ENCODE data around the gene FUCA1.

FUCA1 gene

DNA sequence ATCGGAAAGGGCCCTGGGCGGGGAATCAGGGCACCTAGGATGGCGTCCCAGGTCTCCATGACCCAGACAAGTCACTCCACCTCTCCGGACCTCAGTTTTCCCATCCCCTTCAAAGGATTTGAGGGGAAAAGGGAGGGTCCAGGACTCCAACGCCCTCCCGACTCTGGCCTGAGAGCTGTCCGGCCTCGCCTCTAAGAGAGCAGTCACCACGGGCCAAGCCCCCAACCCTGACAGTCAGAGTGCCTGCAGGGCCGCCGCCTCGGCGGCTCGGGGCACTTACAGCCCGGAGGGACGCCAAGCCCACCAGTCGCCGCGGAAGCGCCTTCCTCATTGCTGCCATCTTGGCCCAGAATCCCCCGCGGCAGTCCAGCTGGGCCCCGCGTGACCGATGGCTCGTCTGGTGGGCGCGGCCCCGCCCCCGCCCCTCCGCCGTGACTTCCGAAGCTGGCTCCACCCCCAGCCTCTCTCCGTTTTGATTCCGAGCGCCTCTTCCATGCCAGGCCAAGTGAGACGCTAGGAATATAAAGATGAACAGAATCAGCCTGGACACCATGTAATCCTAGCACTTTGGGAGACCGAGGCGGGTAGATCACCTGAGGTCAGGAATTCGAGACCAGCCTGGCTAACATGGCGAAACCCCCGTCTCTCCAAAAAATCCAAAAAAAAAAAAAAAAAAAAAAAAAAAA is 42.9 kb downstream of the FUCA1 start, which contains the start of gene HMGCL:
HMGCL (minus strand) TSS at position 354 of the 686 bp plus-strand sequence; CDS start at position 340, 14 bp downstream.
- Histone ChIP-seq H3K27me3 (ENCODE audit: control insufficient read depth in 1 of 2, insufficient read depth in 2 of 2, low read length in 2 of 2) (no peaks in the 10 kb centered on the region), H3K36me3 (ENCODE audit: control insufficient read depth in 1 of 2, insufficient read depth in 2 of 2, low read length in 2 of 2) (no peaks in the 10 kb centered on the region), H3K4me1 (ENCODE audit: control insufficient read depth in 1 of 2, insufficient read depth in 2 of 2, low read length in 2 of 2) (peaks cover 9 to 10% of the 10 kb centered on the region in 2 donors), H3K9ac (ENCODE audit: low read depth in 1 of 2, low read length in 2 of 2) (peak within 1 kb of the TSS; percentile 99), H3K27ac (ENCODE audit: low read depth, low read length) (peak within 1 kb of the TSS; percentile 86), H3K4me3 (ENCODE audit: low read depth in 1 of 2, low read length in 2 of 2) (peak within 1 kb of the TSS; percentile 93 to 98), H3K9me3 (ENCODE audit: control insufficient read depth in 1 of 2, low read length in 2 of 2) (no peaks in the 10 kb centered on the region)

DNA sequence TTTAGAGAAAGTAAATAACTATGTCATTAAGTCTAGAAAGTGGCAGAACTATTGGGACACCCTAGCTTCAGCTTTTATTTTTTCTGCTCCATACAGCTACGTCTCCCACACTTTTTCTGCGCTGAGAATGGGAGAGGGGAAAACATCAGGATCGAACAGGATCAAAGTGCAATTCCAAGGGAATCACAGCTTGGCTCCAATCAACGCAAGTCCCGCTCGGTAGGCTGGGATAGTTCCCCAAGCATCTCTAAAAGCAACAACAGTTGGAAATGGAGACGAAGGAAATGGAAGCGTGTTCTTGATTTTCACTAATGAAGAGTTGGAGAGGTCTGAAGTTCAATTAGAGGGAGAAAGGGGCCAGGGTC is 43.4 kb downstream of the FUCA1 start:
- peaks cover 9 to 10% of the 10 kb centered on the region in 2 donors for H3K4me1 ChIP-seq (ENCODE audit: control insufficient read depth in 1 of 2, insufficient read depth in 2 of 2, low read length in 2 of 2)
- peak overlapping the region; percentile 99 for H3K9ac ChIP-seq (ENCODE audit: low read depth in 1 of 2, low read length in 2 of 2)
- no peaks in the 10 kb centered on the region for H3K9me3 ChIP-seq (ENCODE audit: control insufficient read depth in 1 of 2, low read length in 2 of 2)
- peak overlapping the region; percentile 93 to 98 for H3K4me3 ChIP-seq (ENCODE audit: low read depth in 1 of 2, low read length in 2 of 2)
- H3K27ac ChIP-seq (ENCODE audit: low read depth, low read length), result peak overlapping the region; percentile 86
- H3K36me3 ChIP-seq (ENCODE audit: control insufficient read depth in 1 of 2, insufficient read depth in 2 of 2, low read length in 2 of 2), result no peaks in the 10 kb centered on the region
- no peaks in the 10 kb centered on the region for H3K27me3 ChIP-seq (ENCODE audit: control insufficient read depth in 1 of 2, insufficient read depth in 2 of 2, low read length in 2 of 2)

DNA sequence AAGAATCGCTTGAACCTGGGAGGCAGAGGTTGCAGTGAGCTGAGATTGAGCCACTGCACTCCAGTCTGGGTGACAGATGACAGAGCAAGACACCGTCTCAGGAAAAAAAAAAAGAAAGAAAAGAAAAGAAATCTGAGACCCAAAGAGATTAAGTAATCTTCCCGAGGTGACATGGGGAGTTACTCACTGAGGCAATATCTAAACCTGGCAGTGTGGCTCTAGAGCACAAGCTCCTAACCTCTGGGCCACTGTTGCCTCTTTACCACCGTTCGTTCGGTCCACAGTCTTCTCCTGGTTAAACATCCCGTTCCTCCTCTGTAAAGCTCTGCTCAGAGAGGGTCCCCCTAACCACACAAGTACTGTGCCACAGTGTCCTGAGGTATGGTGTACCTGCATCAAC is 44.3 kb downstream of the FUCA1 start:
- Histone ChIP-seq H3K9me3 (ENCODE audit: control insufficient read depth in 1 of 2, low read length in 2 of 2) (no peaks in the 10 kb centered on the region), H3K36me3 (ENCODE audit: control insufficient read depth in 1 of 2, insufficient read depth in 2 of 2, low read length in 2 of 2) (no peaks in the 10 kb centered on the region), H3K4me3 (ENCODE audit: low read depth in 1 of 2, low read length in 2 of 2) (no peak overlapping the region), H3K9ac (ENCODE audit: low read depth in 1 of 2, low read length in 2 of 2) (no peak overlapping the region), H3K4me1 (ENCODE audit: control insufficient read depth in 1 of 2, insufficient read depth in 2 of 2, low read length in 2 of 2) (peaks cover 9 to 10% of the 10 kb centered on the region in 2 donors), H3K27me3 (ENCODE audit: control insufficient read depth in 1 of 2, insufficient read depth in 2 of 2, low read length in 2 of 2) (no peaks in the 10 kb centered on the region), H3K27ac (ENCODE audit: low read depth, low read length) (no peak overlapping the region)

DNA sequence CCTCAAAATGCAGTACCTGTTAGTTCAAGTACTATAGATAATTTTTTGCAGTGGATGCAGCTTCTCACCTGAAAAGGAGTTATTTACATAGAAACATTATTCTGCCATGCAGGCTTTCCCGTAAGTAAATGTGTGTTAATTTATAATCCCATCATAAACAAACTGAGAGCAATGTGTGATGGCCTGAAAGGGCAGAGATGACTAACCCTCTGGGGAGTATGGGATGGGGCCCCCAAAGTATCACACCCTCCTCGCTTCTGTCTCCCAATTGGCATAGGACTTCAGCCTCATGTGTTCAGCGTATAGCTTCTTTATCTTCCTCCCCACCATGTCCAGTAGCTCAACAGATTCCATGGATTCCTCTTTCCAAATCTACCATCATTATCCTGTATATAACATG is 50.5 kb downstream of the FUCA1 start:
- peaks cover 19 to 43% of the 10 kb centered on the region in 2 donors for H3K36me3 ChIP-seq (ENCODE audit: control insufficient read depth in 1 of 2, insufficient read depth in 2 of 2, low read length in 2 of 2)
- no peak overlapping the region for H3K9ac ChIP-seq (ENCODE audit: low read depth in 1 of 2, low read length in 2 of 2)
- H3K27me3 ChIP-seq (ENCODE audit: control insufficient read depth in 1 of 2, insufficient read depth in 2 of 2, low read length in 2 of 2), result no peaks in the 10 kb centered on the region

DNA sequence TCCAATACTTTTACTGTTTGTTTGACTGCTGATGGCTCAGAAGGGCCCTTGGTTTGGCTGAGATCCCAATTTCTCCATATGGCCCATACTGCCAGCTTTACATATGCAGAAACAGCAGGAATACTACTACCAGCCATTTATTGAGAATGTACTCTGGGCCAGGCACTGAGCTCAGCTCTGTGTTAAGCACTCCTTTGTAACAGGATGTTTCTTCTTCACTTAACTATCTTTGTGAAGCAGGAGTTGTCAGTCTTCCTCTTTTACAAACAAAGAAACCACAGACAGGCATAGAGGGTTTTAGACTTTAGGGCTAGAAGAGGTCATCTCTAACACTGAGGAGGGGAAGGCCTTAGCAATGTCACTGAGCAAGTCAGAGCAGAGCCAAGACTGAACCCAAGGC is 51.2 kb downstream of the FUCA1 start:
- Histone ChIP-seq H3K9me3 (ENCODE audit: control insufficient read depth in 1 of 2, low read length in 2 of 2) (no peaks in the 10 kb centered on the region), H3K27me3 (ENCODE audit: control insufficient read depth in 1 of 2, insufficient read depth in 2 of 2, low read length in 2 of 2) (no peaks in the 10 kb centered on the region), H3K4me3 (ENCODE audit: low read depth in 1 of 2, low read length in 2 of 2) (no peak overlapping the region), H3K4me1 (ENCODE audit: control insufficient read depth in 1 of 2, insufficient read depth in 2 of 2, low read length in 2 of 2) (no peaks in the 10 kb centered on the region), H3K9ac (ENCODE audit: low read depth in 1 of 2, low read length in 2 of 2) (no peak overlapping the region), H3K36me3 (ENCODE audit: control insufficient read depth in 1 of 2, insufficient read depth in 2 of 2, low read length in 2 of 2) (peaks cover 19 to 43% of the 10 kb centered on the region in 2 donors), H3K27ac (ENCODE audit: low read depth, low read length) (no peak overlapping the region)

More for the DNA sequence above, 50.5 kb downstream of the FUCA1 start:
- Histone ChIP-seq H3K4me1 (ENCODE audit: control insufficient read depth in 1 of 2, insufficient read depth in 2 of 2, low read length in 2 of 2) (no peaks in the 10 kb centered on the region), H3K9me3 (ENCODE audit: control insufficient read depth in 1 of 2, low read length in 2 of 2) (no peaks in the 10 kb centered on the region), H3K27ac (ENCODE audit: low read depth, low read length) (no peak overlapping the region), H3K4me3 (ENCODE audit: low read depth in 1 of 2, low read length in 2 of 2) (no peak overlapping the region)

DNA sequence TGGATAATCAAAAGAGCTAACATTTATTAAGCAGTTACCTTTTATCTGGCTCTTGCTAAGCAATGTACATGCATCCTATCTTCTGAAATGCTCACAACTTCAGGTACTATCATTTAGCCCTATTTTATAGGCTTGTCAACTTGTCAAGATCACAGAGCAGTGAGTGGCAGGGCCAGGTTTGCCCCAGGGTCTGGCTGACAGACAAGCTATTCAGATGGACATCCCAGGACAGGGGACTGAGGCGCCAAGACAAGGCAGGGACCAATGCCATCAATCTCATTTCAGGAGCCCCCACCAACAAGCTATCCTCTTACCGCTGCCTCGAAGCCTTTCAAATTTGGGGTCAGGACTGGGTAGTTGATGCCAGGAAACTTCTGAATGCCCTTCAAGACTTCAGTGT is 51.7 kb downstream of the FUCA1 start:
- Histone ChIP-seq H3K27me3 (ENCODE audit: control insufficient read depth in 1 of 2, insufficient read depth in 2 of 2, low read length in 2 of 2) (no peaks in the 10 kb centered on the region), H3K27ac (ENCODE audit: low read depth, low read length) (no peak overlapping the region), H3K36me3 (ENCODE audit: control insufficient read depth in 1 of 2, insufficient read depth in 2 of 2, low read length in 2 of 2) (peaks cover 19 to 43% of the 10 kb centered on the region in 2 donors), H3K4me3 (ENCODE audit: low read depth in 1 of 2, low read length in 2 of 2) (no peak overlapping the region), H3K9ac (ENCODE audit: low read depth in 1 of 2, low read length in 2 of 2) (no peak overlapping the region), H3K4me1 (ENCODE audit: control insufficient read depth in 1 of 2, insufficient read depth in 2 of 2, low read length in 2 of 2) (peaks cover 0 to 2% of the 10 kb centered on the region in 2 donors), H3K9me3 (ENCODE audit: control insufficient read depth in 1 of 2, low read length in 2 of 2) (no peaks in the 10 kb centered on the region)

DNA sequence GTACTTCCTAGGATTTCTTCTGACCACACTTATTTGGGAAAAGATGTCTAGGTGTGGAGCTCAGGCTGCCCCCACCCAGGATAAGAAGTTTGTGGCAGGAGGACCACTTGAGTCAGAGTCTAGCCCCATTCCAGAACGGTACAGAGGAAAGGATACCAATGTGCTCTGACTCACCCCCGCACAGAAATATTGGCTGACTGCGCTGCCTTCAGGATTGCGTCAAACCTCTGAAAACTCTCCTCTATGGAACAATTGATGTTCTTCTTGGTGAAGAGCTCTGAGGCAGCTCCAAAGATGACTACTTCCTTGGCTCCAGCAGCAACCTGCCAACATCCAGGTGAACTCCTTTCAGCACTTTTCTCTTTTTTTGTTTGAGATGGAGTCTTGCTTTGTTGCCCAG is 54.1 kb downstream of the FUCA1 start:
- H3K27ac ChIP-seq (ENCODE audit: low read depth, low read length), result no peak overlapping the region
- no peaks in the 10 kb centered on the region for H3K9me3 ChIP-seq (ENCODE audit: control insufficient read depth in 1 of 2, low read length in 2 of 2)
- peaks cover 19 to 43% of the 10 kb centered on the region in 2 donors for H3K36me3 ChIP-seq (ENCODE audit: control insufficient read depth in 1 of 2, insufficient read depth in 2 of 2, low read length in 2 of 2)
- no peak overlapping the region for H3K9ac ChIP-seq (ENCODE audit: low read depth in 1 of 2, low read length in 2 of 2)
- H3K27me3 ChIP-seq (ENCODE audit: control insufficient read depth in 1 of 2, insufficient read depth in 2 of 2, low read length in 2 of 2), result no peaks in the 10 kb centered on the region
- H3K4me3 ChIP-seq (ENCODE audit: low read depth in 1 of 2, low read length in 2 of 2), result no peak overlapping the region
- peaks cover 13 to 20% of the 10 kb centered on the region in 2 donors for H3K4me1 ChIP-seq (ENCODE audit: control insufficient read depth in 1 of 2, insufficient read depth in 2 of 2, low read length in 2 of 2)

DNA sequence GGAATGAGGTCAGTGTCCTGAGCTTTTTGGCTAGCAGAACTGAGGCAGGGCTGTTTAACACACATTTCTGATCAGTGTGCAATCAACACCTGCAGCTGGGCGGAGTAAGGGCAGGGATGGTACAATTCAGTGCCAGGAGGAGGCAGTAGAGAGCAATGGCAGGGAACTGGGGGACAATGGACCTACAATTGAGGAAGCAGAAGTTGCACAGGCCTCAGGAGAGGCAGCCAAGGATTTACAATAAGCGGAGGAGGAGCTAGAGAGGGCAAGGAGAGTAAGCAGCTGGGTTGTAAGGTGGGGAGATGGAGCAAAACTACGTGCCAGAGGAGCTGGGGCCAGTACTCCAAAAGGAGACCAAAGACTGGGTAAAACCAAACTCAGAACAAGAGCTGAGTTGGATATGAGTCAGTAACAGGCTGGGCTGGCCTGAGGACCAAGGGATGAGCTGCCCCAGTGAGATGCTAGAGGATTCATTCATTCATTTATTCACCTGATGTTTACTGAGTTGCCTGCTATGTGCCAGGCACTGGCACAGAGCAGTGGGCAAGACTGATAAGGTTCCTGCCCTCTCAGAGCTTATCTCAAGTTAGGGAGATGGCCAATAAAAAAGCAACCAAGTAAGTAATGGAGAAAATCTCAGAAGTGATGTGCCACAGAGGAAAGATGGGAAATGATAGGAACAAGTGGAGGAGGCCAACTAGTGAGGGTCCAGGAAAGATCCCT is 57.1 kb downstream of the FUCA1 start:
- Histone ChIP-seq H3K9ac (ENCODE audit: low read depth in 1 of 2, low read length in 2 of 2) (no peak overlapping the region), H3K27me3 (ENCODE audit: control insufficient read depth in 1 of 2, insufficient read depth in 2 of 2, low read length in 2 of 2) (no peaks in the 10 kb centered on the region), H3K36me3 (ENCODE audit: control insufficient read depth in 1 of 2, insufficient read depth in 2 of 2, low read length in 2 of 2) (peaks cover 16 to 41% of the 10 kb centered on the region in 2 donors), H3K4me1 (ENCODE audit: control insufficient read depth in 1 of 2, insufficient read depth in 2 of 2, low read length in 2 of 2) (peaks cover 13 to 20% of the 10 kb centered on the region in 2 donors), H3K4me3 (ENCODE audit: low read depth in 1 of 2, low read length in 2 of 2) (no peak overlapping the region), H3K9me3 (ENCODE audit: control insufficient read depth in 1 of 2, low read length in 2 of 2) (no peaks in the 10 kb centered on the region), H3K27ac (ENCODE audit: low read depth, low read length) (no peak overlapping the region)

DNA sequence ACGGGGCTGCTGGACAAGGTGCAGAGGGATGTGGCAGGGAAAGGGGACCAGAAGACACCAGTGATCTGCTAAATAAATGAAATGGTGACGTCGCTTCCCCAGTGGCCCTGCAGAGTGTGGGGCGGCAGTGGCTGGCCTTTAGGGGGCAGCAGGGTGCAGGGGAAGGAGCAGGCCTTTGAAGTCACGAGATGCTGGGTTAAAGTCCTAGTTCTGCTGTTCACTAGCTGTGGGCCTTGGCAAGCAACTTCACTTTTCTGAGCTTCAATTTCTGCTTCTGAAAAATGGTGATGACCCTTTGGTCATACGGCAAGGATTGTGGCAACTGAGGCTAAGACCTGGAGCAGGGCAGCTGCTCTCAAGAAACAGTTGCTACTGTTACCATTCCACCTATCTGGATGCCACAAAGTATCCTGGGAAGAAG is 58.3 kb downstream of the FUCA1 start:
- Histone ChIP-seq H3K27ac (ENCODE audit: low read depth, low read length) (peak overlapping the region; percentile 40), H3K9ac (ENCODE audit: low read depth in 1 of 2, low read length in 2 of 2) (peak overlapping the region; percentile 31 to 43), H3K36me3 (ENCODE audit: control insufficient read depth in 1 of 2, insufficient read depth in 2 of 2, low read length in 2 of 2) (peaks cover 20 to 44% of the 10 kb centered on the region in 2 donors), H3K4me1 (ENCODE audit: control insufficient read depth in 1 of 2, insufficient read depth in 2 of 2, low read length in 2 of 2) (peaks cover 13 to 20% of the 10 kb centered on the region in 2 donors), H3K4me3 (ENCODE audit: low read depth in 1 of 2, low read length in 2 of 2) (no peak overlapping the region), H3K27me3 (ENCODE audit: control insufficient read depth in 1 of 2, insufficient read depth in 2 of 2, low read length in 2 of 2) (no peaks in the 10 kb centered on the region), H3K9me3 (ENCODE audit: control insufficient read depth in 1 of 2, low read length in 2 of 2) (no peaks in the 10 kb centered on the region)

DNA sequence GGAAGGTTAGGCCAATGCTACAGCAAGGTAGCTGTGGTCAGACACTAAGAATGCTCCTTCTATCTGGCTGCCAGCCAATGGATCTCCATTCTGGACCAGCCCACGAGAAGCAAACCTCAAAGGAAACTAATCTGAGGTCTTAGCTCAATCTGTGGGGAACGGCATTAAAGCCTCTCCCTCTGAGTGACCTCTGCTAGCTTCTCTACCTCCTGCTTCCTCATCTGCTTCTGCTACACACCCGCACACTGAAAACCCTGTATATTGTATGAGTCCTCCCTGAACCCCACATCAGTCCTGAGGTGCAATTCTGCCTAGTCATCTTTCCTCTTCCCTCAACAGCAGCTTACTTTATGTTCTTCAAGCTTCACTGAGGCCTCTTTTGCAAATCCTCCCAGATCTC is 60.6 kb downstream of the FUCA1 start:
- H3K27me3 ChIP-seq (ENCODE audit: control insufficient read depth in 1 of 2, insufficient read depth in 2 of 2, low read length in 2 of 2), result no peaks in the 10 kb centered on the region
- H3K36me3 ChIP-seq (ENCODE audit: control insufficient read depth in 1 of 2, insufficient read depth in 2 of 2, low read length in 2 of 2), result peaks cover 17 to 47% of the 10 kb centered on the region in 2 donors
- no peak overlapping the region for H3K9ac ChIP-seq (ENCODE audit: low read depth in 1 of 2, low read length in 2 of 2)
- H3K4me3 ChIP-seq (ENCODE audit: low read depth in 1 of 2, low read length in 2 of 2), result no peak overlapping the region
- peaks cover 13 to 20% of the 10 kb centered on the region in 2 donors for H3K4me1 ChIP-seq (ENCODE audit: control insufficient read depth in 1 of 2, insufficient read depth in 2 of 2, low read length in 2 of 2)
- H3K27ac ChIP-seq (ENCODE audit: low read depth, low read length), result no peak overlapping the region
- no peaks in the 10 kb centered on the region for H3K9me3 ChIP-seq (ENCODE audit: control insufficient read depth in 1 of 2, low read length in 2 of 2)
